Measurements from ENCODE around the gene NMNAT2. TPM values are rescaled to one million over a fixed set of nuclear protein-coding genes. Genes with fewer than 3 reads are reported as not detected.

The NMNAT2 gene
- total and polyA plus RNA-seq, 2 of the 13 experiments (the other 11 are each of a cell fraction or from before 2014, with no cell fraction given): not detected

DNA sequence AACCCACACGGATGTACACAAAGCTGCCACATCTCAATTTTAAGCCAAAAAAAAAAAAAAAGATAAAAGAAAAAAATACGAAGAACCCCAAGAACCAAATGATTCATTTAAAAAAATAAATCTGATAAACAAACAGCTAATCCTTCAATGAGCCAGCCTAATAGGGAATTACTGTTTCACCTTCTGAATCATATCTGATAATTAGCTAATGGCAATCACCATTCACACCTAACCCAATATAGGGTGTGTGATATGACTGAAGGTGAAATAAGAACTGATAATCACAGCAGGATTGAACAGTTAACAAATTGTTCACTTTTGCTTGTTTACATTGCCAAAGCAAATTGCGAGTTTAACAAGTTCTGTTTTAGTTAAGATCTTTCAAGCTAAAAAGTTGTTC is 170.7 kb downstream of the NMNAT2 start:
- Histone ChIP-seq H3K27me3 (ENCODE audit: control insufficient read depth in 1 of 2, insufficient read depth in 2 of 2, low read length in 2 of 2) (no peaks in the 10 kb centered on the region), H4K20me1 (ENCODE audit: insufficient read depth, low read length) (no peaks in the 10 kb centered on the region), H3K9me3 (ENCODE audit: low read length) (no peaks in the 10 kb centered on the region), H3K4me2 (ENCODE audit: low read depth, low read length) (no peak overlapping the region), H3K9ac (ENCODE audit: insufficient read depth, low read depth, low read length) (no peak overlapping the region), H3K4me1 (ENCODE audit: insufficient read depth, low read length) (no peaks in the 10 kb centered on the region), H3K36me3 (replicated peaks in 1 of 2; ENCODE audit: control insufficient read depth in 1 of 2, insufficient read depth in 2 of 2, low read length in 2 of 2) (no peaks in the 10 kb centered on the region), H3K79me2 (ENCODE audit: insufficient read depth, low read length) (no peaks in the 10 kb centered on the region), H2AFZ (ENCODE audit: low read length) (no peak overlapping the region), H3K4me3 (replicated peaks in 1 of 3; ENCODE audit: insufficient read depth in 1 of 3, low read depth in 2 of 3, low read length in 3 of 3) (no peak overlapping the region), H3K27ac (ENCODE audit: extremely low read length, insufficient read depth, low read length) (no peak overlapping the region)
- ATAC-seq: no peak
- CTCF ChIA-PET (ENCODE audit: low intra/inter-chr PET ratio, low total read pairs): no interaction called here
- intact Hi-C loops (cut with micrococcal nuclease; ENCODE audit: unreplicated experiment): no loop called here
- POLR2A ChIA-PET: no interaction called here
- in situ Hi-C loops (cut with HindIII; ENCODE audit: extremely low pct_ligation_motif_present, low pct_unique_long_range_greater_than_20kb): no loop called here
- WGBS (ENCODE audit: low lambda C conversion rate): 21% methylated on average over 3 of the region's 3 CpGs
- BruUV-seq (replicated peaks): no TSS peak
- DNase-seq (ENCODE audit: low spot score): no peak
- FAIRE-seq: no peak
- TF ChIP-seq FOXK1 (CRISPR knock-in tag; IDR thresholded peaks at IDR 0.05; ENCODE audit: borderline replicate concordance, low read depth) (no peak), ZNF446 (CRISPR knock-in tag; IDR thresholded peaks at IDR 0.05) (no peak), LRRFIP1 (CRISPR knock-in tag; conservative IDR thresholded peaks at IDR 0.05) (no peak), SMARCC2 (IDR thresholded peaks at IDR 0.05) (no peak), MATR3 (CRISPR knock-in tag; IDR thresholded peaks at IDR 0.05) (no peak), KIAA2018 (CRISPR knock-in tag; IDR thresholded peaks at IDR 0.05; ENCODE audit: borderline replicate concordance) (no peak), ZNF883 (CRISPR knock-in tag; IDR thresholded peaks at IDR 0.05; ENCODE audit: not compliant biosample characterization) (no peak), SPEN (CRISPR knock-in tag; IDR thresholded peaks at IDR 0.05; ENCODE audit: low read depth) (no peak), ZNF124 (CRISPR knock-in tag; IDR thresholded peaks at IDR 0.05) (no peak), MLX (CRISPR knock-in tag; IDR thresholded peaks at IDR 0.05) (no peak), FLYWCH1 (CRISPR knock-in tag; IDR thresholded peaks at IDR 0.05) (no peak), ZNF550 (CRISPR knock-in tag; IDR thresholded peaks at IDR 0.05; ENCODE audit: borderline replicate concordance) (no peak)

Data from HepG2 (cell line).